Measurements from ENCODE around the gene PCDH9. TPM values are rescaled to one million over a fixed set of nuclear protein-coding genes. Genes with fewer than 3 reads are reported as not detected.
A peak's percentile ranks its signal among the peaks of the same experiment; 100 is the strongest.

Gene PCDH9
- total RNA-seq, 1 experiment from 2014 or later: 4.2 TPM

GRCh38 chr13:66534561-66534960 lies 695.6 kb downstream of the PCDH9 start:
- in situ Hi-C loops (cut with HindIII; ENCODE audit: low pct_unique_long_range_greater_than_20kb, low sequenced_read_pairs) (no loop called here), intact Hi-C loops (cut with micrococcal nuclease; ENCODE audit: unreplicated experiment) (no loop called here)
- H3K36me3 ChIP-seq (ENCODE audit: control insufficient read depth, insufficient read depth, low read length): no peaks in the 10 kb centered on the region
- no peak for TF ChIP-seq SIN3A (IDR thresholded peaks at IDR 0.05; ENCODE audit: borderline replicate concordance, insufficient read depth, low read depth, low read length)
- TF ChIP-seq POLR2AphosphoS5 (IDR thresholded peaks at IDR 0.05; ENCODE audit: low read depth, low read length): no peak
- no peak for TF ChIP-seq TCF7L2 (IDR thresholded peaks at IDR 0.05; ENCODE audit: low read depth, low read length)
- TF ChIP-seq, protein P1, sequence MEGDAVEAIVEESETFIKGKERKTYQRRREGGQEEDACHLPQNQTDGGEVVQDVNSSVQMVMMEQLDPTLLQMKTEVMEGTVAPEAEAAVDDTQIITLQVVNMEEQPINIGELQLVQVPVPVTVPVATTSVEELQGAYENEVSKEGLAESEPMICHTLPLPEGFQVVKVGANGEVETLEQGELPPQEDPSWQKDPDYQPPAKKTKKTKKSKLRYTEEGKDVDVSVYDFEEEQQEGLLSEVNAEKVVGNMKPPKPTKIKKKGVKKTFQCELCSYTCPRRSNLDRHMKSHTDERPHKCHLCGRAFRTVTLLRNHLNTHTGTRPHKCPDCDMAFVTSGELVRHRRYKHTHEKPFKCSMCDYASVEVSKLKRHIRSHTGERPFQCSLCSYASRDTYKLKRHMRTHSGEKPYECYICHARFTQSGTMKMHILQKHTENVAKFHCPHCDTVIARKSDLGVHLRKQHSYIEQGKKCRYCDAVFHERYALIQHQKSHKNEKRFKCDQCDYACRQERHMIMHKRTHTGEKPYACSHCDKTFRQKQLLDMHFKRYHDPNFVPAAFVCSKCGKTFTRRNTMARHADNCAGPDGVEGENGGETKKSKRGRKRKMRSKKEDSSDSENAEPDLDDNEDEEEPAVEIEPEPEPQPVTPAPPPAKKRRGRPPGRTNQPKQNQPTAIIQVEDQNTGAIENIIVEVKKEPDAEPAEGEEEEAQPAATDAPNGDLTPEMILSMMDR (IDR thresholded peaks at IDR 0.05): no peak
- TF ChIP-seq, protein P2, sequence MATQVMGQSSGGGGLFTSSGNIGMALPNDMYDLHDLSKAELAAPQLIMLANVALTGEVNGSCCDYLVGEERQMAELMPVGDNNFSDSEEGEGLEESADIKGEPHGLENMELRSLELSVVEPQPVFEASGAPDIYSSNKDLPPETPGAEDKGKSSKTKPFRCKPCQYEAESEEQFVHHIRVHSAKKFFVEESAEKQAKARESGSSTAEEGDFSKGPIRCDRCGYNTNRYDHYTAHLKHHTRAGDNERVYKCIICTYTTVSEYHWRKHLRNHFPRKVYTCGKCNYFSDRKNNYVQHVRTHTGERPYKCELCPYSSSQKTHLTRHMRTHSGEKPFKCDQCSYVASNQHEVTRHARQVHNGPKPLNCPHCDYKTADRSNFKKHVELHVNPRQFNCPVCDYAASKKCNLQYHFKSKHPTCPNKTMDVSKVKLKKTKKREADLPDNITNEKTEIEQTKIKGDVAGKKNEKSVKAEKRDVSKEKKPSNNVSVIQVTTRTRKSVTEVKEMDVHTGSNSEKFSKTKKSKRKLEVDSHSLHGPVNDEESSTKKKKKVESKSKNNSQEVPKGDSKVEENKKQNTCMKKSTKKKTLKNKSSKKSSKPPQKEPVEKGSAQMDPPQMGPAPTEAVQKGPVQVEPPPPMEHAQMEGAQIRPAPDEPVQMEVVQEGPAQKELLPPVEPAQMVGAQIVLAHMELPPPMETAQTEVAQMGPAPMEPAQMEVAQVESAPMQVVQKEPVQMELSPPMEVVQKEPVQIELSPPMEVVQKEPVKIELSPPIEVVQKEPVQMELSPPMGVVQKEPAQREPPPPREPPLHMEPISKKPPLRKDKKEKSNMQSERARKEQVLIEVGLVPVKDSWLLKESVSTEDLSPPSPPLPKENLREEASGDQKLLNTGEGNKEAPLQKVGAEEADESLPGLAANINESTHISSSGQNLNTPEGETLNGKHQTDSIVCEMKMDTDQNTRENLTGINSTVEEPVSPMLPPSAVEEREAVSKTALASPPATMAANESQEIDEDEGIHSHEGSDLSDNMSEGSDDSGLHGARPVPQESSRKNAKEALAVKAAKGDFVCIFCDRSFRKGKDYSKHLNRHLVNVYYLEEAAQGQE (IDR thresholded peaks at IDR 0.05; ENCODE audit: insufficient read depth in 1 of 2, low read depth in 2 of 2, low read length in 1 of 2): no peak
- H3K27me3 ChIP-seq (ENCODE audit: control insufficient read depth, insufficient read depth, low read length): no peaks in the 10 kb centered on the region
- ChIA-PET POLR2A (no interaction called here), CTCF (interaction anchor here (0.7 kb wide), 1 partner anchor 40 kb away, joined by 3 read pairs; no protein-coding TSS in a partner anchor)
- no peak for DNase-seq (ENCODE audit: low read depth, low spot score)
- H3K27ac ChIP-seq (ENCODE audit: low read length): no peak overlapping the region
- H3K9me3 ChIP-seq (ENCODE audit: control insufficient read depth, insufficient read depth, low read depth, low read length): 0 out of 2 replicates have a peak, but pooled peaks cover 3% of the 10 kb centered on the region
- BruUV-seq (replicated peaks): no TSS peak
- no peak overlapping the region for H3K4me3 ChIP-seq (ENCODE audit: low read depth in 2 of 2, low read length in 2 of 2)
- no peaks in the 10 kb centered on the region for H3K4me1 ChIP-seq (ENCODE audit: control insufficient read depth, insufficient read depth, low read length)
- ATAC-seq: no peak

- in situ Hi-C loops (cut with HindIII; ENCODE audit: low pct_unique_long_range_greater_than_20kb, low sequenced_read_pairs): no loop called here
- no TSS peak for BruUV-seq (replicated peaks)
Observed at GRCh38 chr13:66532845-66533244, 697.3 kb downstream of the PCDH9 start.

More at GRCh38 chr13:66532845-66533244, 697.3 kb downstream of the PCDH9 start:
- CTCF ChIA-PET: no interaction called here
- intact Hi-C loops (cut with micrococcal nuclease; ENCODE audit: unreplicated experiment): no loop called here
- Histone ChIP-seq H3K4me3 (ENCODE audit: low read depth in 2 of 2, low read length in 2 of 2) (no peak overlapping the region), H3K36me3 (ENCODE audit: control insufficient read depth, insufficient read depth, low read length) (no peaks in the 10 kb centered on the region), H3K27ac (ENCODE audit: low read length) (peak overlapping the region; percentile 17; the same call in 1 of the 2 replicates), H3K9me3 (ENCODE audit: control insufficient read depth, insufficient read depth, low read depth, low read length) (no peaks in the 10 kb centered on the region), H3K4me1 (ENCODE audit: control insufficient read depth, insufficient read depth, low read length) (no peaks in the 10 kb centered on the region), H3K27me3 (ENCODE audit: control insufficient read depth, insufficient read depth, low read length) (no peaks in the 10 kb centered on the region)
- ATAC-seq (no peak), DNase-seq (ENCODE audit: low read depth, low spot score) (no peak)
- TF ChIP-seq POLR2AphosphoS5 (IDR thresholded peaks at IDR 0.05; ENCODE audit: low read depth, low read length) (no peak), TCF7L2 (IDR thresholded peaks at IDR 0.05; ENCODE audit: low read depth, low read length) (no peak)
- TF ChIP-seq, protein P2 (IDR thresholded peaks at IDR 0.05; ENCODE audit: insufficient read depth in 1 of 2, low read depth in 2 of 2, low read length in 1 of 2): no peak
- POLR2A ChIA-PET: no interaction called here
